ENCODE data around the gene WBP1L.

DNA sequence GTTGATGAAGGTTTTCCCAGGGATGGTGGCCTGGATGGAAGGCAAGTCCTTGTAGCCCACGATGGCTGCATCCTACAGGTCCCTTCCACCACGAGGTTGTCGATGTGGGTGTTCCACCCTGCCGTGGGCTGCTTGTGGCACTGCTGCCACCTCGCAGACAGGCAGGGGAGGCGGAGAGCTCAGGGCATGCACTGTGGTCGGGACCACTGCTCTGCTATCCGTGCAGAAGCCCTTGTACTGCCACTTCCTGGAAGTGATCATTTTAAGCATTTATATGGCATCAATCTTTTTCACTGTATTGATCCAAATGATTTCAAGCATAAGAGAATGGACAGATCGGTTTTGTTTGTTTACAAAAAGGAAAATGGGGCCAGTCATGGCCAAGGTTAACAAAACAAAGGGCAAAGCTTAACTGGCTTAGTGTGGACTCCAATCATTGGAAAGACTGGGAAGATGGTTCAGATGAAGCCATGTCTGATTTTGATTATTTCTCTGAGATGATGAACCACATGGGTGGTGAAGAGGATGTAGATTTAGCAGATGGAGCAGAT is 101.7 kb downstream of the WBP1L start:
- TF ChIP-seq POLR2A (IDR thresholded peaks at IDR 0.05; ENCODE audit: low read depth, low read length), result no peak
- no peak for TF ChIP-seq POLR2AphosphoS5 (IDR thresholded peaks at IDR 0.05; ENCODE audit: low read depth, low read length)
- TF ChIP-seq TAF1 (IDR thresholded peaks at IDR 0.05; ENCODE audit: borderline replicate concordance, low read depth, low read length), result no peak

All from GM12892 (cell line).